K562 (cell line): ENCODE measurements around the gene FTL. TPM values are rescaled to one million over a fixed set of nuclear protein-coding genes. Genes with fewer than 3 reads are reported as not detected.
A peak's percentile ranks its signal among the peaks of the same experiment; 100 is the strongest.

Experiments used
- C11orf30 ChIP-seq: fragments of 450-650 bp; IDR thresholded peaks from 2 replicates; pipeline ENCODE4 v1.6.1; 2016; ENCODE audit warnings: low read depth, mild to moderate bottlenecking
- CBX2 ChIP-seq: fragments of 200-600 bp; sonication (generic); IDR thresholded peaks from one replicate; pipeline ENCODE4 v1.6.1; 2012; ENCODE audit warnings: mild to moderate bottlenecking, low read length, inconsistent platforms; ENCODE audit not compliant: insufficient read depth, poor library complexity, severe bottlenecking
- CCAR2 ChIP-seq: fragments of 200-400 bp; formaldehyde crosslinking; IDR thresholded peaks from 2 replicates; pipeline ENCODE4 v1.6.1; 2017; ENCODE audit warnings: mild to moderate bottlenecking, low read depth, low read length
- HMGN3 ChIP-seq: IDR thresholded peaks from 2 replicates; pipeline ENCODE4 v1.6.1; 2011; ENCODE audit warnings: borderline replicate concordance, low read depth, mild to moderate bottlenecking, mixed read lengths, low read length; ENCODE audit not compliant: insufficient read length; ENCODE audit errors: extremely low read depth
- HNRNPLL ChIP-seq: fragments of 200-400 bp; formaldehyde crosslinking; IDR thresholded peaks from 2 replicates; pipeline ENCODE4 v1.6.1; 2017; ENCODE audit warnings: low read length, low read depth, mild to moderate bottlenecking; ENCODE audit not compliant: poor library complexity, severe bottlenecking
- HSF4 ChIP-seq: fragments of 250-450 bp; sonication (Bioruptor Pico); IDR thresholded peaks from 2 replicates; pipeline ENCODE4 v2.1.2; 2022; ENCODE audit warnings: mild to moderate bottlenecking, moderate library complexity, borderline replicate concordance
- RBM25 ChIP-seq: fragments of 200-400 bp; formaldehyde crosslinking; IDR thresholded peaks from 2 replicates; pipeline ENCODE4 v1.6.1; 2018; ENCODE audit warnings: low read length, low read depth, moderate library complexity; ENCODE audit not compliant: severe bottlenecking
- SREBF2 ChIP-seq: sonication (generic); formaldehyde crosslinking; IDR thresholded peaks from 2 replicates; pipeline ENCODE4 v1.4.0; 2020; ENCODE audit warnings: mild to moderate bottlenecking, missing genetic modification reagents
- ZNF436 ChIP-seq: fragments of 250-450, 450-650 bp; sonication (Bioruptor Pico); formaldehyde crosslinking; IDR thresholded peaks from 2 replicates; pipeline ENCODE4 v1.7.0; 2020; ENCODE audit warnings: mild to moderate bottlenecking
- polyA plus RNA-seq, 8 experiments: library from polyadenylated mRNA; depleted of rRNA in 4 of 8; stranded (reverse) in 5 of 8; unstranded in 3 of 8; fragments of >200 nt; fragmentation: Nextera tagmentation in 2 of 8; fragmentation: Illumina TruSeq in 1 of 8; extraction: Ambion mirVana in 2 of 8; extraction: Trizol in 1 of 8; gene quantifications; 2 replicates each; pipeline versions ENCODE4 v1.2.1 to v1.2.3, GENCODE V29; 2011 to 2014; ENCODE audit warnings: inconsistent platforms in 1 of 8, missing spikeins in 1 of 8
- total RNA-seq, 7 experiments: library from RNA; depleted of rRNA in 6 of 7; stranded (reverse); fragments of >200 nt in 6 of 7; fragmentation: Illumina TruSeq in 2 of 7; extraction: Trizol in 2 of 7; gene quantifications; 2 replicates each; pipeline versions ENCODE4 v1.2.1 to v1.2.3, GENCODE V29; 2011 to 2021; ENCODE audit warnings: low replicate concordance in 1 of 7
- TF ChIP-seq, protein P1 (sequence below): sonication (generic); formaldehyde crosslinking; IDR thresholded peaks from 2 replicates; pipeline ENCODE4 v1.8.0; 2022; ENCODE audit warnings: mild to moderate bottlenecking, missing genetic modification reagents
- TF ChIP-seq, protein P2 (sequence below): sonication (generic); formaldehyde crosslinking; IDR thresholded peaks from 2 replicates; pipeline ENCODE4 v1.8.1; 2023; ENCODE audit warnings: mild to moderate bottlenecking, missing genetic modification reagents
- TF ChIP-seq, protein P3 (sequence below): fragments of 250-450 bp; sonication (Bioruptor Pico); IDR thresholded peaks from 2 replicates; pipeline ENCODE4 v1.5.0; 2020; ENCODE audit warnings: mild to moderate bottlenecking
- TF ChIP-seq, protein P4 (sequence below), 2 experiments: IDR thresholded peaks; 2 replicates each; pipeline ENCODE4 v1.6.1; 2012; ENCODE audit warnings: improper control_type of control experiment in 2 of 2, low read depth in 2 of 2, low read length in 2 of 2, borderline replicate concordance in 1 of 2
- TF ChIP-seq, protein P5 (sequence below): fragments of 450-650 bp; IDR thresholded peaks from 2 replicates; pipeline ENCODE4 v1.6.1; 2016; ENCODE audit warnings: low read depth, mild to moderate bottlenecking, moderate library complexity

FTL gene
- total and polyA plus RNA-seq, 9 of the 15 experiments (the other 6 are each of a cell fraction or from before 2014, with no cell fraction given) = 1,231 to 27,415 (median 3,965) TPM

DNA sequence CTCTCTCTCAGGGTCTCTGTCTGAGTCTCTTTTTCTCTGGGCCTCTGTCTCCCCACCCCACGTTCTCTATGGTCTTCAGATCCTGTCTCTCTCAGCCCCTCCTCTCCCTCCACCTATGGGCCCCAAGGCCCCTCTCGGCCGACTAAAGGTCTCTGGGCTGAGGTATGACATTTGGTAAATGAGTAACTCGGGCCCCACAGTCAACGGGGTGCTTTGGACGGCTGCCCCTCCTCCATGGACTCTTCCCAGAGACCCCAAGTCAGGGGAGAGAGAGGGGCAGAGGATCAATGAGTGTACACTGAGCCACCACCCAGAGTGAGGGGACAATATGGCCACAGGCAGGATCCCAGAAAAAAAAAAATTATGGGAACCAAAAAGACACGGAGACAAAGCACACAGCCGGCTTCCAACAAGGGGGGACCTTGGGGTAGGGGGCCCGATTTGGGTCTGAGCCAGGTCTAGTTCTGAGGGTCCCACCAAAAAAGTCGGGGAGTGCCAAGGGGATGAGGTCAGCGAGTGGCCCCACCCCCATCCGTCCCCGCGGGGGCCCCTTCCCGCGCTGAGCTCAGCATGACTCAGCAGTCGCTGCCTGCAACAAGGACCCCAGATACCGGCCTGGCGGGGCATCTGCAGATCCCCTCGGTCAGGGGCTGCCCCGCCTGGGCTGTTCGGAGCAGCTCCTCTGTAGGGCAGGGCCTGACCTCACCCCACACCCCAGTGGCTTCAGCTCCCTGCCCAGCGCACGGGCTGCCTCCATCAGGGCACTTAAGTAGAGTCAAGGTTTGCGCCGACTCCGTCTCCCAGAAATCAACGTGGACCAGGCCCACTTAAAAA lies 1.5 kb upstream of the FTL start (continued):
- TF ChIP-seq, protein P1, sequence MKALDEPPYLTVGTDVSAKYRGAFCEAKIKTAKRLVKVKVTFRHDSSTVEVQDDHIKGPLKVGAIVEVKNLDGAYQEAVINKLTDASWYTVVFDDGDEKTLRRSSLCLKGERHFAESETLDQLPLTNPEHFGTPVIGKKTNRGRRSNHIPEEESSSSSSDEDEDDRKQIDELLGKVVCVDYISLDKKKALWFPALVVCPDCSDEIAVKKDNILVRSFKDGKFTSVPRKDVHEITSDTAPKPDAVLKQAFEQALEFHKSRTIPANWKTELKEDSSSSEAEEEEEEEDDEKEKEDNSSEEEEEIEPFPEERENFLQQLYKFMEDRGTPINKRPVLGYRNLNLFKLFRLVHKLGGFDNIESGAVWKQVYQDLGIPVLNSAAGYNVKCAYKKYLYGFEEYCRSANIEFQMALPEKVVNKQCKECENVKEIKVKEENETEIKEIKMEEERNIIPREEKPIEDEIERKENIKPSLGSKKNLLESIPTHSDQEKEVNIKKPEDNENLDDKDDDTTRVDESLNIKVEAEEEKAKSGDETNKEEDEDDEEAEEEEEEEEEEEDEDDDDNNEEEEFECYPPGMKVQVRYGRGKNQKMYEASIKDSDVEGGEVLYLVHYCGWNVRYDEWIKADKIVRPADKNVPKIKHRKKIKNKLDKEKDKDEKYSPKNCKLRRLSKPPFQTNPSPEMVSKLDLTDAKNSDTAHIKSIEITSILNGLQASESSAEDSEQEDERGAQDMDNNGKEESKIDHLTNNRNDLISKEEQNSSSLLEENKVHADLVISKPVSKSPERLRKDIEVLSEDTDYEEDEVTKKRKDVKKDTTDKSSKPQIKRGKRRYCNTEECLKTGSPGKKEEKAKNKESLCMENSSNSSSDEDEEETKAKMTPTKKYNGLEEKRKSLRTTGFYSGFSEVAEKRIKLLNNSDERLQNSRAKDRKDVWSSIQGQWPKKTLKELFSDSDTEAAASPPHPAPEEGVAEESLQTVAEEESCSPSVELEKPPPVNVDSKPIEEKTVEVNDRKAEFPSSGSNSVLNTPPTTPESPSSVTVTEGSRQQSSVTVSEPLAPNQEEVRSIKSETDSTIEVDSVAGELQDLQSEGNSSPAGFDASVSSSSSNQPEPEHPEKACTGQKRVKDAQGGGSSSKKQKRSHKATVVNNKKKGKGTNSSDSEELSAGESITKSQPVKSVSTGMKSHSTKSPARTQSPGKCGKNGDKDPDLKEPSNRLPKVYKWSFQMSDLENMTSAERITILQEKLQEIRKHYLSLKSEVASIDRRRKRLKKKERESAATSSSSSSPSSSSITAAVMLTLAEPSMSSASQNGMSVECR (CRISPR knock-in tag) = peak; percentile 88
- TF ChIP-seq, protein P2, sequence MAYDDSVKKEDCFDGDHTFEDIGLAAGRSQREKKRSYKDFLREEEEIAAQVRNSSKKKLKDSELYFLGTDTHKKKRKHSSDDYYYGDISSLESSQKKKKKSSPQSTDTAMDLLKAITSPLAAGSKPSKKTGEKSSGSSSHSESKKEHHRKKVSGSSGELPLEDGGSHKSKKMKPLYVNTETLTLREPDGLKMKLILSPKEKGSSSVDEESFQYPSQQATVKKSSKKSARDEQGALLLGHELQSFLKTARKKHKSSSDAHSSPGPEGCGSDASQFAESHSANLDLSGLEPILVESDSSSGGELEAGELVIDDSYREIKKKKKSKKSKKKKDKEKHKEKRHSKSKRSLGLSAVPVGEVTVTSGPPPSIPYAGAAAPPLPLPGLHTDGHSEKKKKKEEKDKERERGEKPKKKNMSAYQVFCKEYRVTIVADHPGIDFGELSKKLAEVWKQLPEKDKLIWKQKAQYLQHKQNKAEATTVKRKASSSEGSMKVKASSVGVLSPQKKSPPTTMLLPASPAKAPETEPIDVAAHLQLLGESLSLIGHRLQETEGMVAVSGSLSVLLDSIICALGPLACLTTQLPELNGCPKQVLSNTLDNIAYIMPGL (CRISPR knock-in tag) = no peak
- TF ChIP-seq CCAR2 = 0 out of 2 replicates have a peak, but pooled peaks have one; percentile 94
- peak; percentile 42 for TF ChIP-seq HNRNPLL
- no peak for TF ChIP-seq CBX2
- no peak for TF ChIP-seq RBM25
- peak; percentile 99 for TF ChIP-seq HMGN3
- TF ChIP-seq, protein P3, sequence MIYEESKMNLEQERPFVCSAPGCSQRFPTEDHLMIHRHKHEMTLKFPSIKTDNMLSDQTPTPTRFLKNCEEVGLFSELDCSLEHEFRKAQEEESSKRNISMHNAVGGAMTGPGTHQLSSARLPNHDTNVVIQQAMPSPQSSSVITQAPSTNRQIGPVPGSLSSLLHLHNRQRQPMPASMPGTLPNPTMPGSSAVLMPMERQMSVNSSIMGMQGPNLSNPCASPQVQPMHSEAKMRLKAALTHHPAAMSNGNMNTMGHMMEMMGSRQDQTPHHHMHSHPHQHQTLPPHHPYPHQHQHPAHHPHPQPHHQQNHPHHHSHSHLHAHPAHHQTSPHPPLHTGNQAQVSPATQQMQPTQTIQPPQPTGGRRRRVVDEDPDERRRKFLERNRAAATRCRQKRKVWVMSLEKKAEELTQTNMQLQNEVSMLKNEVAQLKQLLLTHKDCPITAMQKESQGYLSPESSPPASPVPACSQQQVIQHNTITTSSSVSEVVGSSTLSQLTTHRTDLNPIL (CRISPR knock-in tag) = no peak; the same call in 1 of the 2 replicates
- TF ChIP-seq ZNF436 (CRISPR knock-in tag) = no peak
- TF ChIP-seq HSF4 (CRISPR knock-in tag) = no peak; the same call in 1 of the 2 replicates
- no peak for TF ChIP-seq SREBF2 (CRISPR knock-in tag)
- TF ChIP-seq, protein P4, sequence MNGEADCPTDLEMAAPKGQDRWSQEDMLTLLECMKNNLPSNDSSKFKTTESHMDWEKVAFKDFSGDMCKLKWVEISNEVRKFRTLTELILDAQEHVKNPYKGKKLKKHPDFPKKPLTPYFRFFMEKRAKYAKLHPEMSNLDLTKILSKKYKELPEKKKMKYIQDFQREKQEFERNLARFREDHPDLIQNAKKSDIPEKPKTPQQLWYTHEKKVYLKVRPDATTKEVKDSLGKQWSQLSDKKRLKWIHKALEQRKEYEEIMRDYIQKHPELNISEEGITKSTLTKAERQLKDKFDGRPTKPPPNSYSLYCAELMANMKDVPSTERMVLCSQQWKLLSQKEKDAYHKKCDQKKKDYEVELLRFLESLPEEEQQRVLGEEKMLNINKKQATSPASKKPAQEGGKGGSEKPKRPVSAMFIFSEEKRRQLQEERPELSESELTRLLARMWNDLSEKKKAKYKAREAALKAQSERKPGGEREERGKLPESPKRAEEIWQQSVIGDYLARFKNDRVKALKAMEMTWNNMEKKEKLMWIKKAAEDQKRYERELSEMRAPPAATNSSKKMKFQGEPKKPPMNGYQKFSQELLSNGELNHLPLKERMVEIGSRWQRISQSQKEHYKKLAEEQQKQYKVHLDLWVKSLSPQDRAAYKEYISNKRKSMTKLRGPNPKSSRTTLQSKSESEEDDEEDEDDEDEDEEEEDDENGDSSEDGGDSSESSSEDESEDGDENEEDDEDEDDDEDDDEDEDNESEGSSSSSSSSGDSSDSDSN (IDR thresholded peaks at IDR 0.05; ENCODE audit: borderline replicate concordance in 1 of 2, low read depth in 2 of 2, low read length in 2 of 2) = no peak
- TF ChIP-seq, protein P5, sequence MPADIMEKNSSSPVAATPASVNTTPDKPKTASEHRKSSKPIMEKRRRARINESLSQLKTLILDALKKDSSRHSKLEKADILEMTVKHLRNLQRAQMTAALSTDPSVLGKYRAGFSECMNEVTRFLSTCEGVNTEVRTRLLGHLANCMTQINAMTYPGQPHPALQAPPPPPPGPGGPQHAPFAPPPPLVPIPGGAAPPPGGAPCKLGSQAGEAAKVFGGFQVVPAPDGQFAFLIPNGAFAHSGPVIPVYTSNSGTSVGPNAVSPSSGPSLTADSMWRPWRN = no peak
- TF ChIP-seq C11orf30 = peak; percentile 99
